GM12878 (cell line): ENCODE measurements around the gene DPP4. TPM values are rescaled to one million over a fixed set of nuclear protein-coding genes. Genes with fewer than 3 reads are reported as not detected.

Experiments
- ATAC-seq: fragments of 200-7000 bp; cut with Tn5 transposase; 3 replicates; pipeline ENCODE4 v1.9.1; 2020; ENCODE audit warnings: mild to moderate bottlenecking, moderate library complexity
- BruUV-seq: library from RNA; stranded (reverse); fragments of 400-500 nt; replicated peaks from 2 replicates; lab custom pipeline; 2021; lab: Mats Ljungman, UMichigan
- CTCF ChIA-PET: fragments of 300-600 bp; sonication (Branson Sonifier 250); formaldehyde crosslinking; extraction: SDS; loops from one replicate; lab custom pipeline; 2021; ENCODE audit warnings: inconsistent platforms; lab: Yijun Ruan, JAX
- POLR2A ChIA-PET: fragments of 350-600 bp; formaldehyde crosslinking; extraction: SDS; loops from one replicate; lab custom pipeline; 2021; ENCODE audit warnings: inconsistent platforms; lab: Charles Lee
- RAD21 ChIA-PET: fragments of 300-600 bp; sonication (Branson Sonifier 250); formaldehyde crosslinking; loops from one replicate; lab custom pipeline; 2023; ENCODE audit warnings: antibody characterized with exemption; ENCODE audit not compliant: unreplicated experiment; lab: Charles Lee
- SMC1A ChIA-PET: fragments of 300-600 bp; sonication (Branson Sonifier 250); formaldehyde crosslinking; loops from one replicate; lab custom pipeline; 2023; ENCODE audit not compliant: unreplicated experiment, uncharacterized antibody; lab: Charles Lee
- DNase-seq: peaks from one replicate; pipeline ENCODE4 v3.0.0-alpha.2; 2011; ENCODE audit warnings: low read depth, low spot score
- FAIRE-seq: peaks from 3 replicates; lab custom pipeline; 2011; peaks lifted over from hg19 to GRCh38; lab: Jason Lieb, UNC
- H2AFZ ChIP-seq: 2 replicates; pipeline ENCODE4 v1.6.0; 2011; ENCODE audit warnings: low read depth, low read length, control low read depth; ENCODE audit not compliant: control insufficient read depth
- H3K27ac ChIP-seq: 2 replicates; pipeline ENCODE4 v1.5.1; 2011; ENCODE audit warnings: control low read depth; ENCODE audit not compliant: control insufficient read depth, insufficient read depth
- H3K27me3 ChIP-seq, 2 experiments: replicated peaks in 1 of 2; 2 replicates each; pipeline versions ENCODE4 v1.6.0 to v1.6.1; 2011; ENCODE audit warnings: low read length in 1 of 2; ENCODE audit not compliant: control insufficient read depth in 2 of 2, insufficient read depth in 2 of 2
- H3K36me3 ChIP-seq, 2 experiments: 2 replicates each; pipeline ENCODE4 v1.5.1; 2011; ENCODE audit warnings: low read length in 1 of 2; ENCODE audit not compliant: control insufficient read depth in 2 of 2, insufficient read depth in 2 of 2
- H3K4me1 ChIP-seq: 2 replicates; pipeline ENCODE4 v1.6.1; 2011; ENCODE audit warnings: mild to moderate bottlenecking, low read length, moderate library complexity, mixed read lengths; ENCODE audit not compliant: control insufficient read depth, insufficient read depth
- H3K4me2 ChIP-seq: 2 replicates; pipeline ENCODE4 v1.6.0; 2011; ENCODE audit warnings: control low read depth; ENCODE audit not compliant: control insufficient read depth, insufficient read depth
- H3K4me3 ChIP-seq: fragments of 200-600 bp; sonication (generic); 2 replicates; pipeline ENCODE4 v1.5.1; 2016
- H3K79me2 ChIP-seq: 2 replicates; pipeline ENCODE4 v1.6.0; 2011; ENCODE audit warnings: low read length; ENCODE audit not compliant: control insufficient read depth, insufficient read depth
- H3K9ac ChIP-seq: 2 replicates; pipeline ENCODE4 v1.8.0; 2011; ENCODE audit warnings: low read length, control low read depth, mixed read lengths; ENCODE audit not compliant: control insufficient read depth, insufficient read depth
- H3K9me3 ChIP-seq: replicated peaks from 3 replicates; pipeline ENCODE4 v1.5.1; 2011; ENCODE audit warnings: mild to moderate bottlenecking, low read length; ENCODE audit not compliant: control insufficient read depth, insufficient read depth
- H4K20me1 ChIP-seq: 2 replicates; pipeline ENCODE4 v1.6.0; 2011; ENCODE audit not compliant: control insufficient read depth, insufficient read depth
- BCL11A ChIP-seq: IDR thresholded peaks from 2 replicates; pipeline ENCODE4 v1.6.1; 2011; ENCODE audit warnings: low read depth, low read length
- BMI1 ChIP-seq: fragments of 450-650 bp; IDR thresholded peaks from 2 replicates; pipeline ENCODE4 v1.6.1; 2016; ENCODE audit warnings: mild to moderate bottlenecking, moderate library complexity, borderline replicate concordance
- CHD2 ChIP-seq: IDR thresholded peaks from 2 replicates; pipeline ENCODE4 v1.6.1; 2011; ENCODE audit warnings: low read depth, low read length, improper control_type of control experiment, borderline replicate concordance
- CTCF ChIP-seq, 3 experiments: IDR thresholded peaks in 2 of 3; conservative IDR thresholded peaks in 1 of 3; 2 replicates each; pipeline ENCODE4 v1.5.1; 2011; ENCODE audit warnings: low read depth in 3 of 3, low read length in 3 of 3, mild to moderate bottlenecking in 3 of 3, control low read depth in 2 of 3, moderate library complexity in 2 of 3, inconsistent platforms in 1 of 3, mixed read lengths in 1 of 3; ENCODE audit not compliant: control insufficient read depth in 2 of 3, insufficient read depth in 1 of 3; ENCODE audit errors: extremely low read depth in 1 of 3
- ELK1 ChIP-seq: IDR thresholded peaks from 2 replicates; pipeline ENCODE4 v1.6.1; 2012; ENCODE audit warnings: low read depth, low read length, improper control_type of control experiment
- FOXM1 ChIP-seq: IDR thresholded peaks from 2 replicates; pipeline ENCODE4 v1.6.1; 2012; ENCODE audit warnings: low read depth, mild to moderate bottlenecking, inconsistent platforms, low read length, moderate library complexity
- IRF5 ChIP-seq: fragments of 450-650 bp; IDR thresholded peaks from 2 replicates; pipeline ENCODE4 v1.6.1; 2017; ENCODE audit warnings: borderline replicate concordance
- JUNB ChIP-seq: IDR thresholded peaks from 2 replicates; pipeline ENCODE4 v1.6.1; 2016; ENCODE audit warnings: antibody characterized with exemption, mild to moderate bottlenecking
- LARP7 ChIP-seq: fragments of 450-650 bp; IDR thresholded peaks from 2 replicates; pipeline ENCODE4 v1.6.1; 2017; ENCODE audit warnings: mild to moderate bottlenecking
- NFYA ChIP-seq: IDR thresholded peaks from 2 replicates; pipeline ENCODE4 v1.6.1; 2011; ENCODE audit warnings: low read depth, mild to moderate bottlenecking, low read length, improper control_type of control experiment, borderline replicate concordance
- NR2C1 ChIP-seq: fragments of 450-650 bp; IDR thresholded peaks from 2 replicates; pipeline ENCODE4 v1.6.1; 2017; ENCODE audit warnings: antibody characterized with exemption, mild to moderate bottlenecking, moderate library complexity
- NRF1 ChIP-seq: conservative IDR thresholded peaks from 2 replicates; pipeline ENCODE4 v1.6.1; 2011; ENCODE audit warnings: mild to moderate bottlenecking, low read depth, low read length, improper control_type of control experiment
- RCOR1 ChIP-seq: conservative IDR thresholded peaks from 2 replicates; pipeline ENCODE4 v1.6.1; 2012; ENCODE audit warnings: low read depth, low read length, improper control_type of control experiment
- SMARCA5 ChIP-seq: fragments of 450-650 bp; IDR thresholded peaks from 2 replicates; pipeline ENCODE4 v1.6.1; 2017; ENCODE audit warnings: mild to moderate bottlenecking
- SREBF1 ChIP-seq: IDR thresholded peaks from 2 replicates; pipeline ENCODE4 v1.6.1; 2012; ENCODE audit warnings: mild to moderate bottlenecking, low read length
- STAT1 ChIP-seq: fragments of 450-650 bp; conservative IDR thresholded peaks from 2 replicates; pipeline ENCODE4 v1.6.1; 2014; ENCODE audit warnings: antibody characterized with exemption, mild to moderate bottlenecking
- SUPT20H ChIP-seq: IDR thresholded peaks from 2 replicates; pipeline ENCODE4 v1.6.1; 2011; ENCODE audit warnings: low read depth, mild to moderate bottlenecking, low read length, moderate library complexity, borderline replicate concordance; ENCODE audit not compliant: control insufficient read depth
- SUZ12 ChIP-seq: fragments of 200-600 bp; sonication (generic); IDR thresholded peaks from one replicate; pipeline ENCODE4 v1.6.1; 2018; ENCODE audit warnings: antibody characterized with exemption, mild to moderate bottlenecking; ENCODE audit not compliant: unreplicated experiment
- WGBS: methylation state at CpG from one replicate; pipeline ENCODE4 v1.1.6; 2016; ENCODE audit warnings: low lambda C conversion rate; ENCODE audit not compliant: insufficient replicate concordance, insufficient coverage; ENCODE audit errors: missing lambda C conversion rate; 5-methylcytosine and 5-hydroxymethylcytosine counted together
- in situ Hi-C: fragments of 300-500 bp; cut with MboI; formaldehyde crosslinking; loops from 9 replicates; pipeline ENCODE4 v1.14.3; 2018; ENCODE audit warnings: mixed read lengths
- intact Hi-C: fragments of 100-400 bp; cut with micrococcal nuclease; formaldehyde crosslinking; loops from one replicate; pipeline ENCODE4 v1.14.2; 2022; ENCODE audit not compliant: unreplicated experiment
- polyA plus RNA-seq, 11 experiments: library from polyadenylated mRNA; depleted of rRNA in 4 of 11; unstranded in 6 of 11; stranded (reverse) in 5 of 11; fragments of >200 nt; fragmentation: Nextera tagmentation in 4 of 11; fragmentation: Illumina TruSeq in 1 of 11; extraction: Ambion mirVana in 4 of 11; extraction: Trizol in 1 of 11; gene quantifications; 1 replicate in 1 of 11; 2 replicates in 10 of 11; pipeline versions ENCODE4 v1.2.1 to v1.2.3, GENCODE V29; 2011 to 2016; ENCODE audit warnings: inconsistent platforms in 2 of 11, missing spikeins in 2 of 11, low read depth in 1 of 11
- total RNA-seq, 4 experiments: library from RNA; depleted of rRNA in 3 of 4; stranded (reverse); fragments of >200 nt in 3 of 4; fragmentation: Illumina TruSeq in 1 of 4; extraction: Trizol in 1 of 4; gene quantifications; 2 replicates each; pipeline versions ENCODE4 v1.2.1 to v1.2.3, GENCODE V29; 2013 to 2021

DPP4 gene
- total and polyA plus RNA-seq, 10 of the 15 experiments (the other 5 are each of a cell fraction or from before 2014, with no cell fraction given), result 4.1 to 11.4 (median 9.3) TPM

- TF ChIP-seq CTCF (IDR thresholded peaks at IDR 0.05 in 2 of 3, conservative IDR thresholded peaks at IDR 0.05 in 1 of 3; ENCODE audit: control insufficient read depth in 2 of 3, extremely low read depth in 1 of 3, insufficient read depth in 1 of 3, low read depth in 3 of 3, low read length in 3 of 3), result no peak
- no peak for TF ChIP-seq SUZ12
- no peak for TF ChIP-seq SMARCA5
- TF ChIP-seq RCOR1, result no peak
- no peak for TF ChIP-seq NRF1
Observed at GRCh38 chr2:161961061-161961460, 113.0 kb downstream of the DPP4 start (continued).

GRCh38 chr2:161956738-161957137 is 117.3 kb downstream of the DPP4 start:
- Histone ChIP-seq H2AFZ (no peak overlapping the region), H3K36me3 (no peaks in the 10 kb centered on the region), H3K79me2 (no peaks in the 10 kb centered on the region), H3K9ac (no peak overlapping the region), H3K4me2 (no peak overlapping the region), H3K9me3 (no peaks in the 10 kb centered on the region), H3K27me3 (no peaks in the 10 kb centered on the region; a peak in 1 of 4 replicates), H4K20me1 (no peaks in the 10 kb centered on the region), H3K27ac (no peak overlapping the region), H3K4me3 (no peak overlapping the region), H3K4me1 (no peaks in the 10 kb centered on the region)
- ChIA-PET POLR2A (no interaction called here), CTCF (interaction anchor here (3.5 kb wide), 1 partner anchor 10 kb away, joined by 12 read pairs; no protein-coding TSS in a partner anchor), SMC1A (interaction anchor here (1.0 kb wide), 1 partner anchor 11 kb away, joined by 3 read pairs; no protein-coding TSS in a partner anchor), RAD21 (no interaction called here)
- BruUV-seq, result no TSS peak
- in situ Hi-C loops (no loop called here), intact Hi-C loops (no loop called here)
- FAIRE-seq (no peak), DNase-seq (no peak), ATAC-seq (no peak)
- 0% methylated on average over 3 of the region's 3 CpGs for WGBS
- TF ChIP-seq ELK1 (no peak), SUPT20H (no peak), BCL11A (no peak), CHD2 (no peak), LARP7 (no peak), BMI1 (no peak), NR2C1 (no peak), NFYA (no peak), STAT1 (no peak), JUNB (no peak), IRF5 (no peak), FOXM1 (no peak), SREBF1 (no peak)
